OCI-LY7 (cell line): ENCODE measurements around the gene SHLD1. TPM values are rescaled to one million over a fixed set of nuclear protein-coding genes. Genes with fewer than 3 reads are reported as not detected.

ENCODE experiments used
- BruUV-seq: library from RNA; stranded (reverse); fragments of 400-500 nt; replicated peaks from 2 replicates; lab custom pipeline; 2021; lab: Mats Ljungman, UMichigan
- CTCF ChIA-PET: fragments of 300-600 bp; sonication (Branson Sonifier 250); formaldehyde crosslinking; loops from one replicate; lab custom pipeline; 2022; ENCODE audit warnings: antibody characterized with exemption; ENCODE audit not compliant: unreplicated experiment; lab: Charles Lee
- POLR2A ChIA-PET: fragments of 300-600 bp; sonication (Branson Sonifier 250); formaldehyde crosslinking; loops from one replicate; lab custom pipeline; 2022; ENCODE audit warnings: antibody characterized with exemption; lab: Charles Lee
- DNase-seq: peaks from one replicate; pipeline ENCODE4 v3.0.0-alpha.2; 2015; ENCODE audit warnings: low spot score
- H2AFZ ChIP-seq: fragments of 200-600 bp; sonication (generic), shearing (Covaris generic); 2 replicates; pipeline ENCODE4 v1.6.1; 2014; ENCODE audit warnings: mild to moderate bottlenecking, antibody characterized with exemption, low read length, moderate library complexity
- H3K27ac ChIP-seq: fragments of 200-600 bp; sonication (generic); 2 replicates; pipeline ENCODE4 v1.5.1; 2014; ENCODE audit warnings: mixed run types, low read depth, mild to moderate bottlenecking, moderate library complexity, low read length, inconsistent platforms; ENCODE audit not compliant: poor library complexity, severe bottlenecking
- H3K36me3 ChIP-seq: fragments of 200-600 bp; sonication (generic); 2 replicates; pipeline ENCODE4 v1.6.1; 2014; ENCODE audit warnings: mild to moderate bottlenecking, antibody characterized with exemption, low read length, moderate library complexity, mixed read lengths; ENCODE audit not compliant: insufficient read depth
- H3K4me1 ChIP-seq: fragments of 200-600 bp; sonication (generic); 2 replicates; pipeline ENCODE4 v1.5.1; 2014; ENCODE audit warnings: mild to moderate bottlenecking, low read length; ENCODE audit not compliant: insufficient read depth, poor library complexity, severe bottlenecking
- H3K4me2 ChIP-seq: fragments of 200-600 bp; sonication (generic); 2 replicates; pipeline ENCODE4 v1.6.1; 2014; ENCODE audit warnings: mild to moderate bottlenecking, low read length
- H3K4me3 ChIP-seq: fragments of 200-600 bp; sonication (generic); 2 replicates; pipeline ENCODE4 v1.5.1; 2014; ENCODE audit warnings: mild to moderate bottlenecking, low read depth, low read length; ENCODE audit not compliant: poor library complexity, severe bottlenecking
- H3K79me2 ChIP-seq: fragments of 200-600 bp; sonication (generic); 2 replicates; pipeline ENCODE4 v1.6.1; 2016; ENCODE audit warnings: low read depth, mild to moderate bottlenecking, low read length, moderate library complexity, mixed read lengths; ENCODE audit not compliant: insufficient read depth
- H3K9me2 ChIP-seq: fragments of 200-600 bp; sonication (generic); 2 replicates; pipeline ENCODE4 v1.6.1; 2016; ENCODE audit warnings: mild to moderate bottlenecking, low read length, mixed read lengths; ENCODE audit not compliant: insufficient read depth
- H3K9me3 ChIP-seq: fragments of 200-600 bp; sonication (generic); 2 replicates; pipeline ENCODE4 v1.6.1; 2014; ENCODE audit warnings: mild to moderate bottlenecking, mixed run types, low read length, mixed read lengths
- H4K20me1 ChIP-seq: fragments of 200-600 bp; sonication (generic); 2 replicates; pipeline ENCODE4 v1.6.1; 2014; ENCODE audit warnings: mild to moderate bottlenecking, antibody characterized with exemption, low read length, moderate library complexity, mixed read lengths; ENCODE audit not compliant: insufficient read depth
- CTCF ChIP-seq: fragments of 200-600 bp; sonication (generic); conservative IDR thresholded peaks from 2 replicates; pipeline ENCODE4 v1.5.1; 2014; ENCODE audit warnings: mild to moderate bottlenecking, antibody characterized with exemption, low read length, moderate library complexity, mixed read lengths
- EZH2phosphoT487 ChIP-seq: fragments of 200-600 bp; sonication (generic); IDR thresholded peaks from 2 replicates; pipeline ENCODE4 v1.6.1; 2018; ENCODE audit warnings: low read depth, borderline replicate concordance, mild to moderate bottlenecking, mixed run types, antibody characterized with exemption, low read length, moderate library complexity, mixed read lengths
- intact Hi-C: fragments of 100-400 bp; cut with micrococcal nuclease; formaldehyde crosslinking; loops from one replicate; pipeline ENCODE4 v1.10.0; 2022; ENCODE audit not compliant: unreplicated experiment
- total RNA-seq, 2 experiments: library from RNA; depleted of rRNA in 1 of 2; stranded (reverse); fragments of >200 nt in 1 of 2; shearing (Covaris generic) in 1 of 2; gene quantifications; 2 replicates each; pipeline ENCODE4 v1.2.3, GENCODE V29; 2014 to 2022

Gene SHLD1
- total RNA-seq, 2 experiments from 2014 or later: 19.4 to 31.2 TPM

- Histone ChIP-seq H3K9me2 (no peaks in the 10 kb centered on the region), H3K27ac (peak overlapping the region; percentile 51), H3K4me1 (peaks cover 59% of the 10 kb centered on the region), H3K4me2 (peak overlapping the region; percentile 34), H2AFZ (no peak overlapping the region), H3K4me3 (no peak overlapping the region), H4K20me1 (no peaks in the 10 kb centered on the region), H3K9me3 (peaks cover 6% of the 10 kb centered on the region; the same call in 1 of the 2 replicates), H3K36me3 (peaks cover 78% of the 10 kb centered on the region), H3K79me2 (peaks cover 30% of the 10 kb centered on the region; the same call in 1 of the 2 replicates)
- ChIA-PET CTCF (interaction anchor here (0.6 to 1.7 kb wide), 2 partner anchors 34 to 258 kb away, joined by 4 to 5 read pairs; no protein-coding TSS in a partner anchor), POLR2A (interaction anchor here (0.5 to 2.4 kb wide), 19 partner anchors 9 to 229 kb away, joined by 3 to 10 read pairs (median 4); no protein-coding TSS in a partner anchor)
- BruUV-seq: no TSS peak
- DNase-seq: no peak
- no peak for TF ChIP-seq CTCF
- intact Hi-C loops: loop anchor here (1.0 to 5.0 kb wide), 7 partner anchors 115 to 290 kb away; no protein-coding TSS in a partner anchor
These were observed 37.6 kb downstream of the SHLD1 start for GRCh38 chr20:5787796-5788165.

GRCh38 chr20:5788385-5788895, 38.2 kb downstream of the SHLD1 start:
- peak overlapping the region; percentile 51 for H3K27ac ChIP-seq
- POLR2A ChIA-PET: interaction anchor here (0.6 to 2.4 kb wide), 14 partner anchors 8 to 228 kb away, joined by 3 to 10 read pairs (median 4); no protein-coding TSS in a partner anchor
- H2AFZ ChIP-seq: no peak overlapping the region
- peak overlapping the region; percentile 34 for H3K4me2 ChIP-seq
- H3K4me1 ChIP-seq: peaks cover 65% of the 10 kb centered on the region
- intact Hi-C loops: loop anchor here (1.0 to 5.0 kb wide), 7 partner anchors 116 to 289 kb away; no protein-coding TSS in a partner anchor
- CTCF ChIA-PET: interaction anchor here (0.6 to 1.7 kb wide), 3 partner anchors 35 to 259 kb away, joined by 3 to 5 read pairs (median 4); no protein-coding TSS in a partner anchor
- H3K36me3 ChIP-seq: peaks cover 78% of the 10 kb centered on the region
- peaks cover 6% of the 10 kb centered on the region; the same call in 1 of the 2 replicates for H3K9me3 ChIP-seq
- peaks cover 36% of the 10 kb centered on the region; the same call in 1 of the 2 replicates for H3K79me2 ChIP-seq
- TF ChIP-seq CTCF (peak; percentile 99), EZH2phosphoT487 (no peak)
- H3K9me2 ChIP-seq: no peaks in the 10 kb centered on the region
- no peak overlapping the region for H3K4me3 ChIP-seq
- no peaks in the 10 kb centered on the region for H4K20me1 ChIP-seq
- TSS peak; percentile 13 for BruUV-seq
- peak; percentile 96 for DNase-seq

GRCh38 chr20:5789827-5790226, 39.6 kb downstream of the SHLD1 start:
- Histone ChIP-seq H3K4me2 (no peak overlapping the region), H3K4me1 (peaks cover 76% of the 10 kb centered on the region), H3K9me3 (peaks cover 6% of the 10 kb centered on the region; the same call in 1 of the 2 replicates), H3K79me2 (peaks cover 42% of the 10 kb centered on the region; the same call in 1 of the 2 replicates), H3K9me2 (no peaks in the 10 kb centered on the region), H3K27ac (peak overlapping the region; percentile 47), H4K20me1 (no peaks in the 10 kb centered on the region), H3K4me3 (no peak overlapping the region), H2AFZ (no peak overlapping the region), H3K36me3 (peaks cover 78% of the 10 kb centered on the region)
- CTCF ChIA-PET: no interaction called here
- DNase-seq: no peak
- no TSS peak for BruUV-seq
- intact Hi-C loops: loop anchor here (2.0 to 5.0 kb wide), 3 partner anchors 183 to 287 kb away; no protein-coding TSS in a partner anchor
- POLR2A ChIA-PET: interaction anchor here (0.6 to 2.1 kb wide), 2 partner anchors 14 to 254 kb away, joined by 4 to 8 read pairs; no protein-coding TSS in a partner anchor
- TF ChIP-seq EZH2phosphoT487 (no peak), CTCF (no peak)
